ENCODE results near the gene SLCO1B3.
A peak's percentile ranks its signal among the peaks of the same experiment; 100 is the strongest.

The SLCO1B3 gene

GRCh38 chr12:20885552-20885951 lies 75.0 kb downstream of the SLCO1B3 start:
- DNase-seq, result no peak

- no peak for DNase-seq
These were observed 106.8 kb downstream of the SLCO1B3 start for GRCh38 chr12:20917269-20917668.

DNA sequence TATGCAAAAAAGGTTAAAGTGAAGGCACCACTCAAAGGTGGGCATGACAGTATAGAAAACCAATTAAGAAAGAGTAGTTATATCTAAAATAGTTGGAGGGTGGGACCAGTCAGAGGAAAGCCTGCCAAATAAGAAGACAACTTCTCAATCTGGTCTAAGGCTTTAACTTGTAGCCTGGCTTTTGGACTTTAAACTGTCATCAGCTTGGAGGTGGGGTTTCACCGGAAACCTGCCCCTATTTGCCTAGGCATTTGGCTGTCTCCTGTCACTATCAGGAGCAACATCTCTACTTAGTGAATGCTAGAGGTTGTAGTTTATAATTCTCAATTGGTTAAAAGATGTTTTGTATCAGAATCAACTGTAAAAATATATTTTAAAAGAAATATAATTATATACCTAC lies 107.3 kb downstream of the SLCO1B3 start:
- no peak for DNase-seq

DNA sequence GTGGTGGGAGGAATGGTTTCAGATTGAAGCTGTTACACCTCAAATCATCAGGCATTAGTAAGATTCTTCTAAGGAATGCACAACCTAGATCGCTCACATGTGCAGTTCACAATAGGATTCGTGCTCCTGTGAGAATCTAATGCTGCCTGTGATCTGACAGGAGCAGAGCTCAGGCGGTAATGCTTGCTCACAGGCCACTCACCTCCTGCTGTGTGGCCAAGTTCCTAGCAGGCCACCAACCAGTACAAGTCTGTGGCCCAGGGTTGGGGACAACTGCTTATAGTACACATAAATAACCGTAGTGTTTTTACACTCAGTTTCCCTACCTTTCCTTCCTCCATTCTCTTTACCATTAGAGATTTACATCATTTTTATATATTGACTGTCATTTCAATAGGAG lies 121.4 kb downstream of the SLCO1B3 start:
- DNase-seq, result no peak

- DNase-seq, result peak; percentile 23
These were observed 136.2 kb downstream of the SLCO1B3 start for GRCh38 chr12:20946732-20947131.

DNA sequence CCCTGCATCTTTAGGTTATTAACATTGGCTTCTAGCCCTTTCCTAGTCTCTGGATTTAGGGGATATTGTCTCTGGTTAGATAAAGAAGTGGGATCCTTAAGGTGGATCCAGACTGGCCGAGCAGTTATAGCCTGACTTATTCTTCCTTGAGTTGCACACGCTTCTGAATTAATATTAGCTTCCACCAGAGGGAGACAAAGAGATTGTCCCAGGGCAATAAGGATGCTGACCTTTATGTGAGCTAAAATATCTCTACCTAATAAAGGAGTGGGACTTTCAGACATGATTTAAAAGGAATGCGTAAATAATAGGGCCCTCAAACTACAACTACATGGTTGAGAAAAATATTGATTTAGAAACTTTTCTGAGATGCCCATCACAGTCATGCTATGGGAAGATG lies 139.7 kb downstream of the SLCO1B3 start:
- DNase-seq, result peak; percentile 38

DNA sequence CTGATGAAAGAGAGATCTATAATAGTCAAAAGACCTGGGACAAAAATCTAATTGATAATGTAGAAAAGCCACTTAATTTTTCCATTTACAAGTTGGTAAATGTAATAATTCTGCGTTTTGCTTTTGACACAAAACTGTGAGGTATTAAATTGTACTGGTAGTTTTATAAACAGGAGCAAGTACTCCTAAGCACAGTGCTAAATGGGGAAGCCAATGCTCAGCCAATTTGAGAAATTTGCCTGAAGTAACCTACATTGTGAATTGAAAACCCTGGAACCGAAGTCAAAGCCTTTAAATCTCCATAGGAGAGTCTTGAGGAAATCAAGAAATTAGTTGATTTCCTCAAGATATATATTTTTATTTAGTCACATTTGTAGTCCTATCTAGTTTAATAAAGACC lies 152.8 kb downstream of the SLCO1B3 start:
- DNase-seq, result no peak

- peak; percentile 27 for DNase-seq
These were observed 153.3 kb downstream of the SLCO1B3 start for GRCh38 chr12:20963762-20964161.

Data from NCI-H1105 treated with DMSO at 0.1 percent for 48 hours (cell line).